Measurements from ENCODE around the gene BMP8A.

- TF ChIP-seq POLR2A (IDR thresholded peaks at IDR 0.05): no peak
- no peak for TF ChIP-seq CTCF (IDR thresholded peaks at IDR 0.05)
- TF ChIP-seq POLR2AphosphoS5 (IDR thresholded peaks at IDR 0.05): no peak
Observed at GRCh38 chr1:39531526-39531925, 40.1 kb downstream of the BMP8A start.
